Activated gamma-delta T cell treated with anti-CD3 and anti-CD28 coated beads, Interleukin-2, amount 50 U/mL, for 16 hours (primary cell): ENCODE measurements around the gene ARIH1.

Experiments
- DNase-seq: peaks from one replicate; pipeline ENCODE4 v3.0.0-alpha.2; 2020; ENCODE audit warnings: low read depth

Gene ARIH1

GRCh38 chr15:72487070-72487797 is 13.1 kb downstream of the ARIH1 start:
- no peak for DNase-seq

GRCh38 chr15:72488558-72488957 is 14.4 kb downstream of the ARIH1 start:
- no peak for DNase-seq

GRCh38 chr15:72489943-72490554 is 15.9 kb downstream of the ARIH1 start:
- DNase-seq = no peak

GRCh38 chr15:72491768-72492167 is 17.6 kb downstream of the ARIH1 start:
- DNase-seq = no peak

GRCh38 chr15:72492733-72493132 is 18.6 kb downstream of the ARIH1 start:
- no peak for DNase-seq

GRCh38 chr15:72493220-72493619 is 19.1 kb downstream of the ARIH1 start:
- no peak for DNase-seq

GRCh38 chr15:72495007-72495406 is 20.9 kb downstream of the ARIH1 start:
- DNase-seq = no peak

GRCh38 chr15:72496783-72497182 is 22.7 kb downstream of the ARIH1 start:
- no peak for DNase-seq

- no peak for DNase-seq
These were observed 23.3 kb downstream of the ARIH1 start for GRCh38 chr15:72497402-72497801.

GRCh38 chr15:72502220-72502809 is 28.2 kb downstream of the ARIH1 start:
- DNase-seq = no peak

GRCh38 chr15:72503147-72503546 is 29.0 kb downstream of the ARIH1 start:
- no peak for DNase-seq

GRCh38 chr15:72507402-72508092 is 33.4 kb downstream of the ARIH1 start:
- no peak for DNase-seq

GRCh38 chr15:72509484-72509883 is 35.4 kb downstream of the ARIH1 start:
- no peak for DNase-seq

GRCh38 chr15:72511536-72511935 is 37.4 kb downstream of the ARIH1 start:
- DNase-seq = no peak

GRCh38 chr15:72515591-72516389 is 41.7 kb downstream of the ARIH1 start:
- no peak for DNase-seq

GRCh38 chr15:72516777-72517176 is 42.6 kb downstream of the ARIH1 start:
- no peak for DNase-seq

- DNase-seq = no peak
These were observed 47.6 kb downstream of the ARIH1 start for GRCh38 chr15:72521682-72522081.

GRCh38 chr15:72532991-72533601 is 59.0 kb downstream of the ARIH1 start:
- no peak for DNase-seq

- DNase-seq = no peak
These were observed 60.4 kb downstream of the ARIH1 start for GRCh38 chr15:72534523-72534922.

- no peak for DNase-seq
These were observed 61.8 kb downstream of the ARIH1 start for GRCh38 chr15:72535911-72536310.

GRCh38 chr15:72536506-72536905 is 62.4 kb downstream of the ARIH1 start:
- DNase-seq = no peak

- no peak for DNase-seq
These were observed 64.8 kb downstream of the ARIH1 start for GRCh38 chr15:72538931-72539330.
